BJ (cell line): ENCODE results near the gene LHX3. TPM values are rescaled to one million over a fixed set of nuclear protein-coding genes. Genes with fewer than 3 reads are reported as not detected.
A peak's percentile ranks its signal among the peaks of the same experiment; 100 is the strongest.

ENCODE experiments used
- CTCF ChIA-PET: fragments of 350-600 bp; formaldehyde crosslinking; extraction: SDS; loops from one replicate; lab custom pipeline; 2021; ENCODE audit warnings: antibody characterized with exemption, inconsistent platforms; lab: Yijun Ruan, JAX
- POLR2A ChIA-PET: fragments of 300-600 bp; sonication (Branson Sonifier 250); formaldehyde crosslinking; extraction: SDS; loops from one replicate; lab custom pipeline; 2021; ENCODE audit warnings: antibody characterized with exemption; lab: Charles Lee
- DNase-seq: peaks from one replicate; pipeline ENCODE4 v3.0.0-alpha.2; 2011; ENCODE audit warnings: low read depth
- H3K27me3 ChIP-seq: 2 replicates; pipeline ENCODE4 v1.6.0; 2011; ENCODE audit warnings: low read length; ENCODE audit not compliant: control insufficient read depth, insufficient read depth
- H3K36me3 ChIP-seq: 2 replicates; pipeline ENCODE4 v1.5.1; 2011; ENCODE audit warnings: low read length; ENCODE audit not compliant: control insufficient read depth, insufficient read depth
- H3K4me3 ChIP-seq: 2 replicates; pipeline ENCODE4 v1.5.1; 2011; ENCODE audit warnings: low read depth, mild to moderate bottlenecking, control low read depth, low read length
- polyA plus RNA-seq: library from polyadenylated mRNA; depleted of rRNA; stranded (reverse); fragments of >200 nt; gene quantifications from 2 replicates; pipeline ENCODE4 v1.2.3, GENCODE V29; 2011
- TF ChIP-seq, protein P1 (sequence below): IDR thresholded peaks from 2 replicates; pipeline ENCODE4 v1.5.1; 2011; ENCODE audit warnings: low read depth, mild to moderate bottlenecking, control low read depth, inconsistent platforms, low read length, moderate library complexity; ENCODE audit not compliant: insufficient read depth

LHX3 gene
- polyA plus RNA-seq, 1 experiment: not detected

DNA sequence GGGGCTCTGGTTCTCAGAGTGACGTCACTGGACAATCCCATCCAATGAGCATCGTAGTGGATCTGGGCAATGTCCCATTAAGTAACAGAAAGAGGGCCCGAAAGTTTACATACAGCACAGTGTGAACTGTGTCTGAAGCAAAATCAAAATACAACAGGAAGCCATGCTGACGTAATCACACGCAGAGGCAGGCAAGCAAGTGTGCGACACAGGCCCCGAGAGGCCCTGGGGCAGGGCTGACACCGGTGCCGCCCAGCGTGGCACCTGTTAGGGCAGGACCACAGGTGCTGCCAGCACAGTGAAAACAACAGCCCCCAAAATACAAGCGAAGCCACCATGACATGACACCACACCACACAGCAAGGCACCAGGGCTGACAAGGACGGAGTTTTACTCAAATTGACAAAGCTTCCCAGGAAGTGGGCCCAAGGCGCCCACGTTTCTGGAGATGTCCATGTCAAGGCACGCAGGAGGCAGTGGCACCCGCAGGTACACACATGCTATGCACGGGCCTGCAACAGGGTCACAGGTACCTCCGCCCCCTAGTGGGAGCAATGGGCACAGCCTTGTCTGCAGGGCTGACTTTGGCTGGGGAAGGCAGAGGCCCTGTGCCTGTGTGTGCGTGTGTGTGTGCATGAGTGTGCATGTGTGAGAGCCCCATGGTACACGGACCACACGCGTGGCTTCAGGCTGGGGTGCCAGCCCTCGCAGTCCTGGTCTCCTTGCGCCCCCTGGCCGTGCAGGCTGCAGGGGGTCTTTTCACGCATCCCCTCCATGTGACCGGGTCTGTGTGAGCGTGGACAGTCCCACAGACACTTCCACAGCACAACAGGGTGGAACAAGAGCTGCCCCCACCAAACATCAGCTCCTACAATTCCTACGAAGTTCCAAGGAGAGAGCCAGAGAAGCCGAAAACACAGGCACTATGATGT is 21.1 kb upstream of the LHX3 start:
- H3K27me3 ChIP-seq: no peaks in the 10 kb centered on the region
- ChIA-PET POLR2A (no interaction called here), CTCF (interaction anchor here (0.6 to 2.9 kb wide), 13 partner anchors 8 to 82 kb away, joined by 3 to 11 read pairs (median 4); no protein-coding TSS in a partner anchor)
- no peak overlapping the region for H3K4me3 ChIP-seq
- DNase-seq: no peak
- TF ChIP-seq, protein P1, sequence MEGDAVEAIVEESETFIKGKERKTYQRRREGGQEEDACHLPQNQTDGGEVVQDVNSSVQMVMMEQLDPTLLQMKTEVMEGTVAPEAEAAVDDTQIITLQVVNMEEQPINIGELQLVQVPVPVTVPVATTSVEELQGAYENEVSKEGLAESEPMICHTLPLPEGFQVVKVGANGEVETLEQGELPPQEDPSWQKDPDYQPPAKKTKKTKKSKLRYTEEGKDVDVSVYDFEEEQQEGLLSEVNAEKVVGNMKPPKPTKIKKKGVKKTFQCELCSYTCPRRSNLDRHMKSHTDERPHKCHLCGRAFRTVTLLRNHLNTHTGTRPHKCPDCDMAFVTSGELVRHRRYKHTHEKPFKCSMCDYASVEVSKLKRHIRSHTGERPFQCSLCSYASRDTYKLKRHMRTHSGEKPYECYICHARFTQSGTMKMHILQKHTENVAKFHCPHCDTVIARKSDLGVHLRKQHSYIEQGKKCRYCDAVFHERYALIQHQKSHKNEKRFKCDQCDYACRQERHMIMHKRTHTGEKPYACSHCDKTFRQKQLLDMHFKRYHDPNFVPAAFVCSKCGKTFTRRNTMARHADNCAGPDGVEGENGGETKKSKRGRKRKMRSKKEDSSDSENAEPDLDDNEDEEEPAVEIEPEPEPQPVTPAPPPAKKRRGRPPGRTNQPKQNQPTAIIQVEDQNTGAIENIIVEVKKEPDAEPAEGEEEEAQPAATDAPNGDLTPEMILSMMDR: peak; percentile 92
- H3K36me3 ChIP-seq: peaks cover 8% of the 10 kb centered on the region

DNA sequence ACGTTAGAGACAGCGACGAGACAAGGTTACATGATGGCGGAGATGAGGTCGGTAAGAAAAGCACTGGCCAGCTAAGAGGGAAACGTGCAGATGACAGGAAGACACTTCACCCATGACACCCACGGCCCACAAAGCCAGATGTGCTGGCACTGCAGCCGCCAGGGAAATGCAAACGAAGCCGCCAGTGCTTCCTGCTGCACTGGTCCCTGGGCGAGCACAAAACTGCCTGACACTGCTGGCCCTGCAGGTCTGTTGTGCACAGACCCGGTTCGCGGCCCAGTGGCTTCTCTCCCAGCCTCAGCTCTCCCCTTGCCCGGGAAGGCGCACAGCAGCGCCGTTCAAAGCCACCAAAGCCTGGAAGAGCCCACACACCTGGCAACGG is 20.4 kb upstream of the LHX3 start:
- CTCF ChIA-PET: interaction anchor here (0.8 to 2.9 kb wide), 8 partner anchors 8 to 82 kb away, joined by 3 to 11 read pairs (median 5); no protein-coding TSS in a partner anchor
- DNase-seq: no peak
- no peak overlapping the region for H3K4me3 ChIP-seq

DNA sequence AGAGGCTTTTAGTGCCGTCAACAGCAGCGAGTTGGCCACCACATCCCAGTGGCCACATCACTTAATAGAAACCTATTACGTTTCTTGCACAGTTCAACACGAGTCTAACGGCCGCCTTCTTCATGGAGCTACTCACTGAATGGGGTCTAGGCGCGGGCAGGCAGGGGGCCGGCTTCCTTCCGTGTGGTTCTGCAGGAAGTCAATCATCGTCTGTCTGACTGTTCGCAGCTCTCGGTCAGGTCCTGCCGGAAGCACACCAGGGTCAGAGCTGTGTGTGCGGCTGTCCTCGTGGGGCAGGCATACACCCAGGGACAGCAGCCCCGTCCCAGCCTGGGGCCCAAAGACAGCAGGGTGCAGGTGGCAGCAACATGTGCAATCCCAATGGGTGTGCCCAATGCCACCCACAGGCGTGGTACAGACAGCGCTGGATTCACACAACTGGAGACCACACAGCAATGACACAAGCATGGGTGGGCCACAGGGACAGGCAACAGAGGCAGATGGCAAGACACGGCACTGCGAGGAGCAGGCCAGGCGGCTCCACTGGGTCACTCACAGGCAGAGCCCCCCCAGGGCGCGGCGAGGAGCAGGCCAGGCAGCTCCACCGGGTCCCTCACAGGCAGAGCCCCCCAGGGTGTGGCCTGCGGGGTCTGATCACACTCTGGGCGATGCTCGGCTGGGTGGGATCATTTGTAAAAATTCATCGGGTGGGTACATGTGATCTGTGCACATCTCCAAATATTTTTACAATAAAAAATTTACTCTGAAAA is 19.1 kb upstream of the LHX3 start:
- ChIA-PET POLR2A (no interaction called here), CTCF (interaction anchor here (1.1 to 1.4 kb wide), 4 partner anchors 8 to 80 kb away, joined by 3 to 5 read pairs (median 4); no protein-coding TSS in a partner anchor)
- H3K27me3 ChIP-seq: no peaks in the 10 kb centered on the region

More for the DNA sequence above, 20.4 kb upstream of the LHX3 start:
- Histone ChIP-seq H3K27me3 (no peaks in the 10 kb centered on the region), H3K36me3 (peaks cover 8% of the 10 kb centered on the region)
- POLR2A ChIA-PET: no interaction called here
- TF ChIP-seq, protein P1: no peak

DNA sequence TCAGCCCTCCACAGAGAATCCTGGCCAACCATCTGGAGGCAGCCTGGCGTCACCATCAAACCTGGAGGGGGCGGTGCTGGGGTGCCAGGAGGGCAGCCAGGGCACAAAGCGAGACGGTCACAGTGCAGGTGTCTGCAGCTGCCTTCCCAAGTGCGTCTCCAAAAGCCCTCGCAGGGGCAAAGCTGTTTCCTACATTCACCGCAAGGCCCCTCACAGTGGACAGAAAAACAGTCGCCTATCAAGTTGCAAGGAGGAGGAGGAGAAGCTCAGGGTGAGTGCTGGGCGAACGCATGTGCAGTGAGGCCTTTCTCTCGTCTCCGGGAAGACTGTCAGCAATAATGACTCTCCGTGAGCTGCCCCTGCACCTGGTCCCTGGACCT is 18.0 kb upstream of the LHX3 start:
- ChIA-PET POLR2A (no interaction called here), CTCF (no interaction called here)
- no peak for DNase-seq
- peaks cover 13% of the 10 kb centered on the region for H3K36me3 ChIP-seq
- TF ChIP-seq, protein P1: no peak
- H3K4me3 ChIP-seq: no peak overlapping the region
- no peaks in the 10 kb centered on the region for H3K27me3 ChIP-seq

More for the DNA sequence above, 19.1 kb upstream of the LHX3 start:
- TF ChIP-seq, protein P1: no peak
- no peak overlapping the region for H3K4me3 ChIP-seq
- peaks cover 8% of the 10 kb centered on the region for H3K36me3 ChIP-seq
- DNase-seq: no peak
